Hepatocyte (in vitro differentiated cells): ENCODE data around the gene DOC2A. TPM values are rescaled to one million over a fixed set of nuclear protein-coding genes. Genes with fewer than 3 reads are reported as not detected.
"Not testable (repeated sequence)": the region's sequence is repeated elsewhere in the genome, so short reads cannot be mapped to it uniquely, and the experiment has no call there.

Experiments used
- DNase-seq: peaks from one replicate; pipeline ENCODE4 v3.0.0-alpha.2; 2016; ENCODE audit warnings: low spot score
- H2AFZ ChIP-seq: fragments of 200-600 bp; sonication (generic); 2 replicates; pipeline ENCODE4 v1.6.0; 2016; ENCODE audit warnings: antibody characterized with exemption, mild to moderate bottlenecking
- H3K27ac ChIP-seq: fragments of 200-600 bp; sonication (generic); 2 replicates; pipeline ENCODE4 v1.5.1; 2016; ENCODE audit warnings: mild to moderate bottlenecking
- H3K27me3 ChIP-seq: fragments of 200-600 bp; sonication (generic); 2 replicates; pipeline ENCODE4 v1.6.1; 2016
- H3K36me3 ChIP-seq: fragments of 200-600 bp; sonication (generic); replicated peaks from 2 replicates; pipeline ENCODE4 v1.5.1; 2016; ENCODE audit warnings: low read depth; ENCODE audit not compliant: insufficient read depth
- H3K4me1 ChIP-seq: fragments of 200-600 bp; sonication (generic); 2 replicates; pipeline ENCODE4 v1.5.1; 2016; ENCODE audit warnings: mild to moderate bottlenecking, moderate library complexity; ENCODE audit not compliant: insufficient read depth
- H3K4me2 ChIP-seq: fragments of 200-600 bp; sonication (generic); 2 replicates; pipeline ENCODE4 v1.6.0; 2016
- H3K4me3 ChIP-seq: fragments of 200-600 bp; sonication (generic); 2 replicates; pipeline ENCODE4 v1.5.1; 2016; ENCODE audit warnings: mild to moderate bottlenecking
- H3K79me2 ChIP-seq: fragments of 200-600 bp; sonication (generic); 2 replicates; pipeline ENCODE4 v1.6.0; 2017; ENCODE audit warnings: mild to moderate bottlenecking
- H3K9me2 ChIP-seq: fragments of 200-600 bp; sonication (generic); replicated peaks from 2 replicates; pipeline ENCODE4 v1.6.0; 2017; ENCODE audit warnings: mild to moderate bottlenecking; ENCODE audit not compliant: insufficient read depth
- H3K9me3 ChIP-seq: fragments of 200-600 bp; sonication (generic); 2 replicates; pipeline ENCODE4 v1.5.1; 2016; ENCODE audit warnings: low read depth, mild to moderate bottlenecking
- H4K20me1 ChIP-seq: fragments of 200-600 bp; sonication (generic); 2 replicates; pipeline ENCODE4 v1.6.0; 2016; ENCODE audit warnings: mild to moderate bottlenecking; ENCODE audit not compliant: insufficient read depth, poor library complexity, severe bottlenecking
- CTCF ChIP-seq: fragments of 200-600 bp; sonication (generic); IDR thresholded peaks from 2 replicates; pipeline ENCODE4 v1.5.1; 2016; ENCODE audit warnings: antibody characterized with exemption, mild to moderate bottlenecking; ENCODE audit not compliant: poor library complexity
- EZH2 ChIP-seq: fragments of 200-600 bp; sonication (generic); IDR thresholded peaks from 2 replicates; pipeline ENCODE4 v1.6.1; 2016; ENCODE audit warnings: antibody characterized with exemption, mild to moderate bottlenecking, borderline replicate concordance
- EZH2phosphoT487 ChIP-seq: fragments of 200-600 bp; sonication (generic); IDR thresholded peaks from one replicate; pipeline ENCODE4 v1.6.1; 2018; ENCODE audit warnings: antibody characterized with exemption, mild to moderate bottlenecking, low read depth, moderate library complexity; ENCODE audit not compliant: unreplicated experiment, severe bottlenecking
- WGBS: methylation state at CpG from one replicate; pipeline ENCODE4 v1.1.6; 2016; ENCODE audit warnings: low lambda C conversion rate; ENCODE audit errors: missing lambda C conversion rate; 5-methylcytosine and 5-hydroxymethylcytosine counted together
- polyA plus RNA-seq: library from polyadenylated mRNA; unstranded; fragments of >200 nt; fragmentation: Nextera tagmentation; extraction: Ambion mirVana; gene quantifications from 2 replicates; pipeline ENCODE4 v1.2.1, GENCODE V29; 2016
- total RNA-seq: library from RNA; depleted of rRNA; stranded (reverse); fragments of >200 nt; gene quantifications from 2 replicates; pipeline ENCODE4 v1.2.3, GENCODE V29; 2014

Gene DOC2A
- total and polyA plus RNA-seq, 2 experiments from 2014 or later = 6.9 to 13.0 TPM

GRCh38 chr16:30016555-30017276 lies 5.9 kb upstream of the DOC2A start:
- Histone ChIP-seq H3K9me3 (no peaks in the 10 kb centered on the region), H3K4me2 (no peak overlapping the region), H3K36me3 (no peaks in the 10 kb centered on the region), H3K4me3 (no peak overlapping the region), H3K9me2 (no peaks in the 10 kb centered on the region), H2AFZ (no peak overlapping the region), H3K27me3 (peaks cover 7% of the 10 kb centered on the region), H3K4me1 (no peaks in the 10 kb centered on the region), H3K27ac (no peak overlapping the region), H3K79me2 (no peaks in the 10 kb centered on the region), H4K20me1 (no peaks in the 10 kb centered on the region)
- DNase-seq = no peak
- WGBS = 66% methylated on average over 8 of the region's 8 CpGs
- TF ChIP-seq EZH2 = no peak

DNA sequence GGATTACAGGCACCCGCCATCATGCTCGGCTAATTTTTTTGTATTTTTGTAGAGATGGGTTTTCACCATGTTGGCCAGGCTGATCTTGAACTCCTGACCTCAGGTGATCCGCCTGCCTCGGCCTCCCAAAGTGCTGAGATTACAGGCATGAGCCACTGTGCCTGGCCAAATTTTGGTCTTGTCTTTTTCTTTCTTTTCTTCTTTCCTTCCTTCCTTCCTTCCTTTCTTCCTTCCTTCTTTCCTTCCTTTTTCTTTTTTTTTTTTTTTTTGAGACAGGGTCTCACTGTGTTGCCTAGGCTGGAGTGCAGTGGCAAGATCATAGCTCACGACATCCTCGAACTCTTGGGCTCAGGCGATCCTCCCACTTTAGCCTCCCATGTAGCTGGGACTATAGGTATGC lies 4.6 kb upstream of the DOC2A start:
- not testable (repeated sequence) for H3K36me3 ChIP-seq, H3K27ac ChIP-seq, H3K9me3 ChIP-seq, H3K4me1 ChIP-seq, H3K4me2 ChIP-seq, H3K9me2 ChIP-seq, H3K79me2 ChIP-seq, H4K20me1 ChIP-seq, H2AFZ ChIP-seq, DNase-seq, H3K4me3 ChIP-seq
- peaks cover 17% of the 10 kb centered on the region for H3K27me3 ChIP-seq
- WGBS = 91% methylated on average over 7 of the region's 7 CpGs

GRCh38 chr16:30012598-30012997 lies 1.8 kb upstream of the DOC2A start:
- H2AFZ ChIP-seq, H3K27ac ChIP-seq, H3K79me2 ChIP-seq, H3K4me3 ChIP-seq, H3K9me2 ChIP-seq, DNase-seq, H3K36me3 ChIP-seq, H3K4me1 ChIP-seq, H3K9me3 ChIP-seq, H4K20me1 ChIP-seq, H3K4me2 ChIP-seq: not testable (repeated sequence)
- 81% methylated on average over 14 of the region's 14 CpGs for WGBS
- H3K27me3 ChIP-seq = peaks cover 25% of the 10 kb centered on the region

- no peaks in the 10 kb centered on the region for H4K20me1 ChIP-seq
- peaks cover 25% of the 10 kb centered on the region for H3K27me3 ChIP-seq
- H3K9me2 ChIP-seq = no peaks in the 10 kb centered on the region
- no peak for TF ChIP-seq CTCF
- TF ChIP-seq EZH2 = no peak
- no peak for TF ChIP-seq EZH2phosphoT487
- no peak overlapping the region for H3K4me3 ChIP-seq
- 32% methylated on average over 27 of the region's 31 CpGs for WGBS
- no peaks in the 10 kb centered on the region for H3K4me1 ChIP-seq
- H3K4me2 ChIP-seq = peak overlapping the region; percentile 99
- no peaks in the 10 kb centered on the region for H3K79me2 ChIP-seq
- no peak for DNase-seq
- H3K27ac ChIP-seq = no peak overlapping the region
- H2AFZ ChIP-seq = peak overlapping the region; percentile 35
- H3K9me3 ChIP-seq = no peaks in the 10 kb centered on the region
- H3K36me3 ChIP-seq = no peaks in the 10 kb centered on the region
These were observed 1.1 kb upstream of the DOC2A start for GRCh38 chr16:30011714-30012504.
